Astrocyte of the cerebellum (primary cell): ENCODE results near the gene NECTIN1.

ENCODE experiments used
- DNase-seq: peaks from one replicate; pipeline ENCODE4 v3.0.0-alpha.2; 2011; ENCODE audit warnings: low read depth
- H3K4me3 ChIP-seq: 2 replicates; pipeline ENCODE4 v1.5.1; 2011; ENCODE audit warnings: mild to moderate bottlenecking, low read depth, low read length, moderate library complexity
- in situ Hi-C: cut with HindIII; loops from 2 replicates; pipeline ENCODE4 v1.10.0; 2017; ENCODE audit warnings: low sequenced_read_pairs
- TF ChIP-seq, protein P1 (sequence below): IDR thresholded peaks from 2 replicates; pipeline ENCODE4 v1.5.1; 2012; ENCODE audit warnings: low read length, low read depth, moderate library complexity, mild to moderate bottlenecking; ENCODE audit errors: missing control alignments

NECTIN1 gene

DNA sequence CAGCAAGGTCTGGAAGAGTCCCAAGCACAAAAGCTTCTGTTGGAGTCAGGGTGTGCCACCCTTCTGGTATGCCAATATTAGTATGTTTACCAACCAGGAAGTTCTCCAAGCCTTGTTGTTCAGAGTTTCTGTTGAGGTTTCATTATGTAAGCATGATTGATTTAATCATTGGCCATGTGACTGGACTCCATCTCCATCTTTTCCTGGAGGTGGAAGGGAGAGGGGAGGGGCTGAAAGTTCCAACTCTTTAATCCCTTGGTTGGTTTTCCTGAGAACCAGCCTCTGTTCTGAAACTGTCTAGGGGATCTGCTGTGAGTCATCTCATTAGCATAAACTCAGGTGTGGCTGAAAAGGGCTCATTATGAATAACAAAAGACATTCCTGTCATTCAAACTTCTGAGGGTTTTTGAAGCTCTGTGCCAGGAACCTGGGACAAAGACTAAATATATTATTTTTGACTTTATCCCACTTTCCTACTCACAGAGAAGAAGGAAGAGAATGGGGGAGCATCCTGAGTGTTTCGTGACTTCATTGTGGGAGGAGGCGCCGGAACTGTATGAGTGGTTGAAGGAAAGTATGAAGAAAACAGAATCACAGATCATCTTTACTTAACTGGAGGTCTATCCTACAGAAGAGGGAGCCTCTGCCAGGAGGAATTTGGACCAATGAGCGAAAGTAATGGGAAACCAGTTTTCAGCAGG is 138.2 kb downstream of the NECTIN1 start:
- DNase-seq: peak; percentile 62
- in situ Hi-C loops: no loop called here
- TF ChIP-seq, protein P1, sequence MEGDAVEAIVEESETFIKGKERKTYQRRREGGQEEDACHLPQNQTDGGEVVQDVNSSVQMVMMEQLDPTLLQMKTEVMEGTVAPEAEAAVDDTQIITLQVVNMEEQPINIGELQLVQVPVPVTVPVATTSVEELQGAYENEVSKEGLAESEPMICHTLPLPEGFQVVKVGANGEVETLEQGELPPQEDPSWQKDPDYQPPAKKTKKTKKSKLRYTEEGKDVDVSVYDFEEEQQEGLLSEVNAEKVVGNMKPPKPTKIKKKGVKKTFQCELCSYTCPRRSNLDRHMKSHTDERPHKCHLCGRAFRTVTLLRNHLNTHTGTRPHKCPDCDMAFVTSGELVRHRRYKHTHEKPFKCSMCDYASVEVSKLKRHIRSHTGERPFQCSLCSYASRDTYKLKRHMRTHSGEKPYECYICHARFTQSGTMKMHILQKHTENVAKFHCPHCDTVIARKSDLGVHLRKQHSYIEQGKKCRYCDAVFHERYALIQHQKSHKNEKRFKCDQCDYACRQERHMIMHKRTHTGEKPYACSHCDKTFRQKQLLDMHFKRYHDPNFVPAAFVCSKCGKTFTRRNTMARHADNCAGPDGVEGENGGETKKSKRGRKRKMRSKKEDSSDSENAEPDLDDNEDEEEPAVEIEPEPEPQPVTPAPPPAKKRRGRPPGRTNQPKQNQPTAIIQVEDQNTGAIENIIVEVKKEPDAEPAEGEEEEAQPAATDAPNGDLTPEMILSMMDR: no peak
- H3K4me3 ChIP-seq: no peak overlapping the region

DNA sequence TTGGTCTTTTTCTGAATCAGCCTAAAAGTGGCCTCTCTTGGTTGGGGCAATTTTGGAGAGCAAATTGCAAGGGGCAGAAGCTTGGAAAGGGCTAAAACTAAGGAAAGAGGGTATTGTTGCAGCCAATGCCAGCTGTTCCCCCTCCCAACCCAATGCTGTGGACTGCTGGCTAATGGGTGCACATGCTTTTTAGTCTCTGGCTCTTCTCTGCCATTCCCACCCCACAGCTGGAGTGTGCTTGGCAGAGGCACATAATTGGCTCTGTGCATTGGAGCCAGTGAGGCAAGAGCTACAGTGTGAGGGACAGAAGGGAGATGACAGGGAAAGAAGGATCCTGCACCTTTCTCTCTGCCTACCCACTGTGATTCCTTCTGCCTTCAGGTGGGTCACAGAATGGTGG is 140.0 kb downstream of the NECTIN1 start:
- no peak for DNase-seq
- H3K4me3 ChIP-seq: no peak overlapping the region
- TF ChIP-seq, protein P1: no peak
- in situ Hi-C loops: no loop called here
